Uterus (tissue), 2 donors: ENCODE data around the gene ADAMTS2.

ENCODE experiments used
- POLR2A ChIP-seq, 2 donors: fragments of 450-650 bp; IDR thresholded peaks; one replicate each; pipeline ENCODE4 v1.6.1; 2016; ENCODE audit warnings: antibody characterized with exemption in 2 of 2, mild to moderate bottlenecking in 1 of 2, moderate library complexity in 1 of 2
- TF ChIP-seq, protein P1 (sequence below), 4 experiments: fragments of 200-600 bp in 2 of 4; fragments of 450-650 bp in 2 of 4; sonication (generic) in 2 of 4; IDR thresholded peaks; one replicate each; pipeline ENCODE4 v1.5.1; 2016 to 2019; ENCODE audit warnings: antibody characterized with exemption in 4 of 4, mild to moderate bottlenecking in 2 of 4, moderate library complexity in 1 of 4

GRCh38 chr5:179167871-179168451 lies 177.3 kb downstream of the ADAMTS2 start:
- TF ChIP-seq, protein P1, sequence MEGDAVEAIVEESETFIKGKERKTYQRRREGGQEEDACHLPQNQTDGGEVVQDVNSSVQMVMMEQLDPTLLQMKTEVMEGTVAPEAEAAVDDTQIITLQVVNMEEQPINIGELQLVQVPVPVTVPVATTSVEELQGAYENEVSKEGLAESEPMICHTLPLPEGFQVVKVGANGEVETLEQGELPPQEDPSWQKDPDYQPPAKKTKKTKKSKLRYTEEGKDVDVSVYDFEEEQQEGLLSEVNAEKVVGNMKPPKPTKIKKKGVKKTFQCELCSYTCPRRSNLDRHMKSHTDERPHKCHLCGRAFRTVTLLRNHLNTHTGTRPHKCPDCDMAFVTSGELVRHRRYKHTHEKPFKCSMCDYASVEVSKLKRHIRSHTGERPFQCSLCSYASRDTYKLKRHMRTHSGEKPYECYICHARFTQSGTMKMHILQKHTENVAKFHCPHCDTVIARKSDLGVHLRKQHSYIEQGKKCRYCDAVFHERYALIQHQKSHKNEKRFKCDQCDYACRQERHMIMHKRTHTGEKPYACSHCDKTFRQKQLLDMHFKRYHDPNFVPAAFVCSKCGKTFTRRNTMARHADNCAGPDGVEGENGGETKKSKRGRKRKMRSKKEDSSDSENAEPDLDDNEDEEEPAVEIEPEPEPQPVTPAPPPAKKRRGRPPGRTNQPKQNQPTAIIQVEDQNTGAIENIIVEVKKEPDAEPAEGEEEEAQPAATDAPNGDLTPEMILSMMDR (IDR thresholded peaks at IDR 0.05), result no peak
- TF ChIP-seq POLR2A (IDR thresholded peaks at IDR 0.05), result no peak
